HUDEP-2 (cell line): Measurements from ENCODE around the gene NNMT.

Source experiments
- DNase-seq, 76 experiments: peaks; one replicate each; lab custom pipeline; 2025; ENCODE audit not compliant: unreplicated experiment in 76 of 76; lab: John Stamatoyannopoulos, UW

The NNMT gene

GRCh38 chr11:114343020-114343419, 46.8 kb downstream of the NNMT start:
- no peak for DNase-seq

GRCh38 chr11:114343493-114343892, 47.3 kb downstream of the NNMT start:
- no peak for DNase-seq

GRCh38 chr11:114344494-114344893, 48.3 kb downstream of the NNMT start:
- DNase-seq = no peak

GRCh38 chr11:114345575-114346222, 49.5 kb downstream of the NNMT start:
- DNase-seq = no peak

- DNase-seq = peak in 1 of 76 experiments; percentile 5
Observed at GRCh38 chr11:114346709-114347141, 50.5 kb downstream of the NNMT start.

GRCh38 chr11:114348200-114349191, 52.3 kb downstream of the NNMT start:
- DNase-seq = peak in 35 of 76 experiments; percentile 3 to 62 (median 25)

GRCh38 chr11:114350022-114350421, 53.8 kb downstream of the NNMT start:
- no peak for DNase-seq

GRCh38 chr11:114353443-114353842, 57.2 kb downstream of the NNMT start:
- DNase-seq = no peak

- no peak for DNase-seq
Observed at GRCh38 chr11:114354076-114354475, 57.9 kb downstream of the NNMT start.

GRCh38 chr11:114358716-114359115, 62.5 kb downstream of the NNMT start:
- no peak for DNase-seq

- DNase-seq = no peak
Observed at GRCh38 chr11:114359342-114359741, 63.1 kb downstream of the NNMT start.

GRCh38 chr11:114362326-114362725, 66.1 kb downstream of the NNMT start:
- DNase-seq = no peak

- DNase-seq = no peak
Observed at GRCh38 chr11:114362958-114363357, 66.8 kb downstream of the NNMT start.
